GM19372 (cell line): ENCODE measurements around the gene STAT3.
"Not testable (repeated sequence)": the region's sequence is repeated elsewhere in the genome, so short reads cannot be mapped to it uniquely, and the experiment has no call there.

Source experiments
- ATAC-seq: cut with Tn5 transposase; IDR thresholded peaks from one replicate; pipeline ENCODE4 v1.9.1; 2021; ENCODE audit warnings: mild to moderate bottlenecking, low read depth, moderate library complexity; ENCODE audit not compliant: unreplicated experiment

STAT3 gene

GRCh38 chr17:42304187-42305030 is 83.8 kb downstream of the STAT3 start:
- no peak for ATAC-seq

- ATAC-seq = no peak
These were observed 84.5 kb downstream of the STAT3 start for GRCh38 chr17:42303694-42304093.

GRCh38 chr17:42301022-42301421 is 87.2 kb downstream of the STAT3 start:
- ATAC-seq = no peak

GRCh38 chr17:42299913-42300312 is 88.3 kb downstream of the STAT3 start:
- not testable (repeated sequence) for ATAC-seq

GRCh38 chr17:42299361-42299760 is 88.9 kb downstream of the STAT3 start:
- ATAC-seq = not testable (repeated sequence)

- not testable (repeated sequence) for ATAC-seq
These were observed 90.5 kb downstream of the STAT3 start for GRCh38 chr17:42297775-42298174.

- no peak for ATAC-seq
These were observed 92.2 kb downstream of the STAT3 start for GRCh38 chr17:42296012-42296411.

GRCh38 chr17:42294469-42295398 is 93.5 kb downstream of the STAT3 start:
- ATAC-seq = no peak

- no peak for ATAC-seq
These were observed 97.1 kb downstream of the STAT3 start for GRCh38 chr17:42291129-42291528.

- ATAC-seq = no peak
These were observed 97.7 kb downstream of the STAT3 start for GRCh38 chr17:42290577-42290976.

- no peak for ATAC-seq
These were observed 98.5 kb downstream of the STAT3 start for GRCh38 chr17:42289611-42290181.

GRCh38 chr17:42288803-42289610 is 99.2 kb downstream of the STAT3 start:
- no peak for ATAC-seq

GRCh38 chr17:42287977-42288802 is 100.1 kb downstream of the STAT3 start, which contains the start of gene STAT5A:
Gene STAT5A, plus strand, starts transcription at chr17:42288498. Its CDS starts 914 bp downstream, at chr17:42289412.
- no peak for ATAC-seq

- no peak for ATAC-seq
These were observed 100.8 kb downstream of the STAT3 start for GRCh38 chr17:42287305-42287976.

GRCh38 chr17:42286411-42287221 is 101.6 kb downstream of the STAT3 start:
- ATAC-seq = no peak

- ATAC-seq = no peak
These were observed 102.7 kb downstream of the STAT3 start for GRCh38 chr17:42285346-42286050.

GRCh38 chr17:42284566-42284965 is 103.7 kb downstream of the STAT3 start:
- no peak for ATAC-seq
